Psoas muscle (tissue), 8 donors: Measurements from ENCODE around the gene ADGRG3. TPM values are rescaled to one million over a fixed set of nuclear protein-coding genes. Genes with fewer than 3 reads are reported as not detected.

Experiments
- ATAC-seq, 4 donors: fragments of 200-7000 bp; cut with Tn5 transposase; one replicate each; pipeline ENCODE4 v1.9.1; 2020; ENCODE audit warnings: moderate library complexity in 3 of 4, mild to moderate bottlenecking in 2 of 4
- DNase-seq, 2 donors: peaks; one replicate each; pipeline ENCODE4 v3.0.0-alpha.2; 2020
- H3K27ac ChIP-seq: fragments of 200-600 bp; one replicate; pipeline ENCODE4 v1.8.0; 2022
- H3K27me3 ChIP-seq, 3 donors: fragments of 200-600 bp in 1 of 3; one replicate each; pipeline versions ENCODE4 v1.6.1 to v1.8.0; 2013 to 2022; ENCODE audit warnings: low read length in 2 of 3, mild to moderate bottlenecking in 2 of 3, moderate library complexity in 1 of 3; ENCODE audit not compliant: insufficient read depth in 3 of 3
- H3K36me3 ChIP-seq, 2 donors: fragments of 200-600 bp in 1 of 2; one replicate each; pipeline versions ENCODE4 v1.6.1 to v1.8.0; 2013 to 2022; ENCODE audit warnings: low read depth in 1 of 2, mild to moderate bottlenecking in 1 of 2, moderate library complexity in 1 of 2; ENCODE audit not compliant: insufficient read depth in 1 of 2
- H3K4me1 ChIP-seq: fragments of 200-600 bp; one replicate; pipeline ENCODE4 v1.8.0; 2022
- H3K4me3 ChIP-seq: fragments of 200-600 bp; one replicate; pipeline ENCODE4 v1.8.0; 2022; ENCODE audit warnings: mild to moderate bottlenecking
- H3K9me3 ChIP-seq: fragments of 200-600 bp; one replicate; pipeline ENCODE4 v1.8.0; 2022
- WGBS, 3 donors: extraction: QIAGEN DNeasy Blood & Tissue Kit; methylation state at CpG; one replicate each; pipeline versions ENCODE4 v1.1.6 to v1.1.7; 2013; 5-methylcytosine and 5-hydroxymethylcytosine counted together
- intact Hi-C, 2 donors: fragments of 100-400 bp; cut with DNase I; formaldehyde crosslinking; loops; one replicate each; pipeline versions ENCODE4 v1.11.0 to v1.14.2; 2022
- polyA plus RNA-seq, 3 donors: library from polyadenylated mRNA; stranded (reverse); fragments of 200-250 nt; gene quantifications; one replicate each; pipeline ENCODE4 v1.2.3, GENCODE V29; 2013
- total RNA-seq, 4 donors: library from RNA; stranded (reverse); fragmentation: NEBNext Ultra II Directional in 2 of 4; extraction: Animal tissue kit (Norgen Biotek cat#: 25700) in 2 of 4; gene quantifications; one replicate each; pipeline versions ENCODE4 v1.2.1 to v1.2.4, GENCODE V29; 2021 to 2023
- TF ChIP-seq, protein P1 (sequence below): fragments of 200-600 bp; IDR thresholded peaks from one replicate; pipeline ENCODE4 v1.8.0; 2022; ENCODE audit warnings: antibody characterized with exemption
- donor health status: healthy with polysubstance abuse.
- donor health status: DM: no; HTN: no; CAD: no; lungs with moderate emphysema.
- donor health status: Bipolar disorder and iron deficiency.
- donor health status: healthy.
- donor health status: DM: yes; HTN: yes; CAD: no.
- donor health status: DM: no; HTN: no; CAD: no.
- donor health status: DM: no; HTN: no; CAD: no.
- donor health status: DM: yes; HTN: yes; CAD: no.

Gene ADGRG3
- total and polyA plus RNA-seq, 7 donors, result 0.16 to 0.57 (median 0.31) TPM

DNA sequence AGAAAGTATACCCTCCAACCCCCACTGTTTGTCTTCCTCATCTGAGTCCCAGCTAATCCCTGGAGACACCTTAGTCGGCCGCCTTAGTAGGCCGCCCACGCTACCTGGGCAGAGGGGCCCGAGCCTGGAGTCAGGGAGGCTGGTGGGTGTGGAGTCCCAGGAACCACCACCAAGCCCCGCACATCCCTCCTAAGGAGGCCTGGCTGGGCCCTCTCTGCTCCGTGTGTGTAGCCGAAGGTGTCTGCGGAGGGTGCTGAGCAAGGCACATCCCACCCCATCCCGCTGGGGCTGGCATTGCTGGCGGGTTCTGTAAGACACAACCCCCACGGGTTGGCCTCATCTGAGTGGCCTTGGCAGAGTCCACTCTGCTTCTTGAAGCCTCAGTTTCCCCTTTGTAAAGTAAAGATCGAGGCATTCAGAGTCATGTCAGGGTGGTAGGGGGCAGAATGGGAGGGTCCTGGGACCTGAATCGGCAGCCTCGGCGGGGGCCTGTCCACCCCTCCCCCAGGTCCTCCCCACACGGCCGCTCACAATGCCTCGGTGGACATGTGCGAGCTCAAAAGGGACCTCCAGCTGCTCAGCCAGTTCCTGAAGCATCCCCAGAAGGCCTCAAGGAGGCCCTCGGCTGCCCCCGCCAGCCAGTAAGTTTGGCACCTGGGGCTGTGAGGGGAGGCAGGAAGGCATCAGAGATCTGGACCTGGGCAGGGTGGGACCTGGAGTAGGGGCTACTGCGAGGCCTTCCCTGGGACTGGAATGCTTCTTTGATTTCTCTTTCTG is 15.2 kb upstream of the ADGRG3 start:
- TF ChIP-seq, protein P1, sequence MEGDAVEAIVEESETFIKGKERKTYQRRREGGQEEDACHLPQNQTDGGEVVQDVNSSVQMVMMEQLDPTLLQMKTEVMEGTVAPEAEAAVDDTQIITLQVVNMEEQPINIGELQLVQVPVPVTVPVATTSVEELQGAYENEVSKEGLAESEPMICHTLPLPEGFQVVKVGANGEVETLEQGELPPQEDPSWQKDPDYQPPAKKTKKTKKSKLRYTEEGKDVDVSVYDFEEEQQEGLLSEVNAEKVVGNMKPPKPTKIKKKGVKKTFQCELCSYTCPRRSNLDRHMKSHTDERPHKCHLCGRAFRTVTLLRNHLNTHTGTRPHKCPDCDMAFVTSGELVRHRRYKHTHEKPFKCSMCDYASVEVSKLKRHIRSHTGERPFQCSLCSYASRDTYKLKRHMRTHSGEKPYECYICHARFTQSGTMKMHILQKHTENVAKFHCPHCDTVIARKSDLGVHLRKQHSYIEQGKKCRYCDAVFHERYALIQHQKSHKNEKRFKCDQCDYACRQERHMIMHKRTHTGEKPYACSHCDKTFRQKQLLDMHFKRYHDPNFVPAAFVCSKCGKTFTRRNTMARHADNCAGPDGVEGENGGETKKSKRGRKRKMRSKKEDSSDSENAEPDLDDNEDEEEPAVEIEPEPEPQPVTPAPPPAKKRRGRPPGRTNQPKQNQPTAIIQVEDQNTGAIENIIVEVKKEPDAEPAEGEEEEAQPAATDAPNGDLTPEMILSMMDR, result no peak
- Histone ChIP-seq H3K27ac (no peak overlapping the region), H3K27me3 (no peaks in the 10 kb centered on the region), H3K9me3 (no peaks in the 10 kb centered on the region), H3K4me3 (no peak overlapping the region), H3K4me1 (no peaks in the 10 kb centered on the region), H3K36me3 (no peaks in the 10 kb centered on the region)
- DNase-seq (no peak), ATAC-seq (no peak)
- WGBS, 3 donors, result 89 to 93% (median 90%) methylated on average over 23 of the region's 23 CpGs
- intact Hi-C loops, result no loop called here

- Histone ChIP-seq H3K4me3 (no peak overlapping the region), H3K27me3 (no peaks in the 10 kb centered on the region), H3K27ac (no peak overlapping the region), H3K9me3 (no peaks in the 10 kb centered on the region), H3K4me1 (no peaks in the 10 kb centered on the region), H3K36me3 (no peaks in the 10 kb centered on the region)
- intact Hi-C loops, result no loop called here
- ATAC-seq (no peak), DNase-seq (no peak)
- WGBS, 3 donors, result 43 to 47% (median 46%) methylated on average over 16 of the region's 16 CpGs
- TF ChIP-seq, protein P1, result no peak
These were observed 14.2 kb upstream of the ADGRG3 start for GRCh38 chr16:57653936-57654335.

GRCh38 chr16:57656342-57656955 is 11.7 kb upstream of the ADGRG3 start:
- H3K27ac ChIP-seq, result no peak overlapping the region
- no peak overlapping the region for H3K4me3 ChIP-seq
- 84 to 87% (median 84%) methylated on average over 11 of the region's 11 CpGs for WGBS, 3 donors
- TF ChIP-seq, protein P1, result no peak
- intact Hi-C loops, result no loop called here
- H3K9me3 ChIP-seq, result no peaks in the 10 kb centered on the region
- H3K4me1 ChIP-seq, result no peaks in the 10 kb centered on the region
- ATAC-seq (no peak), DNase-seq (no peak)
- no peaks in the 10 kb centered on the region for H3K36me3 ChIP-seq
- H3K27me3 ChIP-seq, result no peaks in the 10 kb centered on the region

DNA sequence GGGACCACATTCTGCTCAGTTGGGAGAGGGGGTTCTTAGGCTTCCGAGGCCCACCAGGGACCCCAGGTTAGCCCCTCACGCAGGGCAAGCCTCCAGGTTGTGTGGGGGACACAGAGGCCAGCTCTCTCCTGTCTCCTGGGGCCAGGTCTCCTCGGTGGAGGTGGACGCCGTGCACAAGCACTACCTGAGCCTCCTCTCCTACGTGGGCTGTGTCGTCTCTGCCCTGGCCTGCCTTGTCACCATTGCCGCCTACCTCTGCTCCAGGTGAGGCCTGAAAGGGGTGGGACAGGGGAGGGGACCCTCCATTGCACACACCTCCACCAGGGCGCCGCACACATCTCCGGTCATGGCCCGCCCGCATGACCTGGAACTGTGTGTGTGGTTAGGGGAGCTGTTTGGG is 10.9 kb upstream of the ADGRG3 start:
- Histone ChIP-seq H3K4me3 (no peak overlapping the region), H3K9me3 (no peaks in the 10 kb centered on the region), H3K27ac (no peak overlapping the region), H3K4me1 (no peaks in the 10 kb centered on the region), H3K36me3 (no peaks in the 10 kb centered on the region), H3K27me3 (no peaks in the 10 kb centered on the region)
- intact Hi-C loops, result no loop called here
- ATAC-seq, result no peak
- no peak for DNase-seq
- 89 to 91% (median 89%) methylated on average over 13 of the region's 13 CpGs for WGBS, 3 donors
- TF ChIP-seq, protein P1, result no peak
